ENCODE results near the gene FAM117A.
"Not testable (repeated sequence)": the region's sequence is repeated elsewhere in the genome, so short reads cannot be mapped to it uniquely, and the experiment has no call there.

Gene FAM117A

DNA sequence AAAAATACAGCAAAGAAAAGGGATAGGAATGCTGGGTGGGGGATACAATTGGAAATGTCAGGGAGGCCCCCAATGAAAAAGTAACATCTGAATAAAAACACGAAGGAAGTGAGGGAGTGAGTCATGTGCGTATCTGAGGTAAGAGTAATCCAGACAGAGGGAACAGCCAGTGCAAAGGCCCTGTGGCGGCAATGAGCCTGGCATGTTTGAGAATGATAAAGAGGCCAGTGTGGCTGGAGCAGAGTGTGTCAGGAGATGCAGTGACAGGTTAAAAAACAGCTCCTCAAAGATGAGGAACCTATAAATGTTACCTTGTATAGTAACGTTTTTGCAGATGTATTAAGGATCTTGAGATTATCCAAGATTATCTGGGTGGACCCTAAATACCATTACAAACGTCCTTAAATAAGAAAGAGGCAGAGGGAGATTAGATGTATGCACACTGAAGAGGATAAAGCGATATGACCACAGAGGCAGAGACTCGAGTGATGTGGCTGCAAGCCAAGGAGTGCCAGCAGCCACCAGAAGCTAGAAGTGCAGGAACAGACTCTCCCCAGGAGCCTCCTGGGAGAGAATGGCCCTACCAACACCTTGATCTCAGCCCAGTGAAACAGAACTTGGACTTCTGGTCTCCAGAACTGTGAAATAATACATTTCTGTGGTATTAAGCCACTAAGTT is 38.3 kb downstream of the FAM117A start:
- H4K20me1 ChIP-seq (ENCODE audit: control insufficient read depth, insufficient read depth, low read depth, low read length): no peaks in the 10 kb centered on the region
- no peaks in the 10 kb centered on the region for H3K4me1 ChIP-seq (ENCODE audit: control insufficient read depth, low read length)
- no peak overlapping the region for H3K4me2 ChIP-seq (ENCODE audit: low read length)
- no peaks in the 10 kb centered on the region for H3K9me3 ChIP-seq (ENCODE audit: control insufficient read depth, insufficient read depth, low read length)
- TF ChIP-seq, protein P1, sequence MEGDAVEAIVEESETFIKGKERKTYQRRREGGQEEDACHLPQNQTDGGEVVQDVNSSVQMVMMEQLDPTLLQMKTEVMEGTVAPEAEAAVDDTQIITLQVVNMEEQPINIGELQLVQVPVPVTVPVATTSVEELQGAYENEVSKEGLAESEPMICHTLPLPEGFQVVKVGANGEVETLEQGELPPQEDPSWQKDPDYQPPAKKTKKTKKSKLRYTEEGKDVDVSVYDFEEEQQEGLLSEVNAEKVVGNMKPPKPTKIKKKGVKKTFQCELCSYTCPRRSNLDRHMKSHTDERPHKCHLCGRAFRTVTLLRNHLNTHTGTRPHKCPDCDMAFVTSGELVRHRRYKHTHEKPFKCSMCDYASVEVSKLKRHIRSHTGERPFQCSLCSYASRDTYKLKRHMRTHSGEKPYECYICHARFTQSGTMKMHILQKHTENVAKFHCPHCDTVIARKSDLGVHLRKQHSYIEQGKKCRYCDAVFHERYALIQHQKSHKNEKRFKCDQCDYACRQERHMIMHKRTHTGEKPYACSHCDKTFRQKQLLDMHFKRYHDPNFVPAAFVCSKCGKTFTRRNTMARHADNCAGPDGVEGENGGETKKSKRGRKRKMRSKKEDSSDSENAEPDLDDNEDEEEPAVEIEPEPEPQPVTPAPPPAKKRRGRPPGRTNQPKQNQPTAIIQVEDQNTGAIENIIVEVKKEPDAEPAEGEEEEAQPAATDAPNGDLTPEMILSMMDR (IDR thresholded peaks at IDR 0.05; ENCODE audit: low read depth, low read length, poor library complexity, severe bottlenecking): no peak
- no peak for TF ChIP-seq EZH2phosphoT487 (IDR thresholded peaks at IDR 0.05; ENCODE audit: borderline replicate concordance, low read length)
- H3K36me3 ChIP-seq (ENCODE audit: control insufficient read depth, low read length): no peaks in the 10 kb centered on the region
- H3K4me3 ChIP-seq (ENCODE audit: low read length): no peak overlapping the region
- H3K27me3 ChIP-seq (ENCODE audit: control insufficient read depth, low read length): no peaks in the 10 kb centered on the region
- H3F3A ChIP-seq (ENCODE audit: control insufficient read depth, insufficient read depth): no peaks in the 10 kb centered on the region
- no peak overlapping the region for H3K27ac ChIP-seq (ENCODE audit: low read depth, low read length)
- no peaks in the 10 kb centered on the region for H3K9me2 ChIP-seq (replicated peaks; ENCODE audit: control insufficient read depth, low read length)
- H3K79me2 ChIP-seq (ENCODE audit: control insufficient read depth, low read length): no peaks in the 10 kb centered on the region

DNA sequence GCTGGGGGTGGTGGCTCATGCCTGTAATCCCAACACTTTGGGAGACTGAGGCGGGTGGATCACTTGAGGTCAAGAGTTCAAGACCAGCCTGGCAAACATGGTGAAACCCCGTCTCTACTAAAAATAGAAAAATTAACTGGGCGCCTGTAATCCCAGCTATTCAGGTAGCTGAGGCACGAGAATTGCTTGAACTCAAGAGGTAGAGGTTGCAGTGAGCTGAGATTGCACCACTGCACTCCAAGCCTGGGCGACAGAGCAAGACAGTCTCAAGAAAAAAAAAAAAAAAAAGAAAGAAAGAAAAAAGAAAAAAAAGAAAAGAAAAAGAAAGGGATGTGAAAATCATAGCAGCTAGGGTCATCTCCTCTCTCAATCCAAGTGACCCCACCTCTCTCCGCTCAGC is 39.4 kb downstream of the FAM117A start:
- H3K4me1 ChIP-seq (ENCODE audit: control insufficient read depth, low read length); H4K20me1 ChIP-seq (ENCODE audit: control insufficient read depth, insufficient read depth, low read depth, low read length); H3K4me3 ChIP-seq (ENCODE audit: low read length); H3K36me3 ChIP-seq (ENCODE audit: control insufficient read depth, low read length); H3K4me2 ChIP-seq (ENCODE audit: low read length); H3K79me2 ChIP-seq (ENCODE audit: control insufficient read depth, low read length); H3F3A ChIP-seq (ENCODE audit: control insufficient read depth, insufficient read depth); H3K27me3 ChIP-seq (ENCODE audit: control insufficient read depth, low read length); H3K27ac ChIP-seq (ENCODE audit: low read depth, low read length); H3K9me3 ChIP-seq (ENCODE audit: control insufficient read depth, insufficient read depth, low read length); H3K9me2 ChIP-seq (replicated peaks; ENCODE audit: control insufficient read depth, low read length): not testable (repeated sequence)

DNA sequence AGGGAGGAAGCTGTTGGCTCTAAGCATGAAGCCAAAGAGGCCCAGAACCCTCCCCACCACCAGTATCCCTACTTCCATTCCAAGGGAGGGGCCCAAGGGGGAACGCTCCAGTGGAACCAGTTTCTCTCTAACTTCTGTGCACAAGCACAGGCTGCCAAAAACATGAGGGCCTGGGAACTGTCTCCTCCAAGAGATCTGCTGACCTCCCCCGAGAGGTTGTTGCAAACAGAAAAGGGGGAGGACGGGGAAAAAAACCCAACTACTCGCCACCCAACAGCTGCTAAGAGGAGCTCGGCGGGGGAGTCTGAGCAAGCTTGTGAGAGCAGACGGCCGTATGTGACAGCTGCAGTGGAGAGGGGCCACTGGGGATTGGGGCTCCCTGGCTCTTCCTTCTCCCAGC is 40.5 kb downstream of the FAM117A start:
- no peaks in the 10 kb centered on the region for H3K27me3 ChIP-seq (ENCODE audit: control insufficient read depth, low read length)
- no peaks in the 10 kb centered on the region for H3F3A ChIP-seq (ENCODE audit: control insufficient read depth, insufficient read depth)
- no peak overlapping the region for H3K4me2 ChIP-seq (ENCODE audit: low read length)
- H3K36me3 ChIP-seq (ENCODE audit: control insufficient read depth, low read length): peaks cover 3% of the 10 kb centered on the region; the same call in 1 of the 2 replicates
- no peaks in the 10 kb centered on the region for H3K79me2 ChIP-seq (ENCODE audit: control insufficient read depth, low read length)
- H3K9me3 ChIP-seq (ENCODE audit: control insufficient read depth, insufficient read depth, low read length): no peaks in the 10 kb centered on the region
- no peaks in the 10 kb centered on the region for H4K20me1 ChIP-seq (ENCODE audit: control insufficient read depth, insufficient read depth, low read depth, low read length)
- TF ChIP-seq, protein P1 (IDR thresholded peaks at IDR 0.05; ENCODE audit: low read depth, low read length, poor library complexity, severe bottlenecking): no peak
- TF ChIP-seq EZH2phosphoT487 (IDR thresholded peaks at IDR 0.05; ENCODE audit: borderline replicate concordance, low read length): no peak
- H3K9me2 ChIP-seq (replicated peaks; ENCODE audit: control insufficient read depth, low read length): no peaks in the 10 kb centered on the region
- no peak overlapping the region for H3K27ac ChIP-seq (ENCODE audit: low read depth, low read length)
- no peaks in the 10 kb centered on the region for H3K4me1 ChIP-seq (ENCODE audit: control insufficient read depth, low read length)
- H3K4me3 ChIP-seq (ENCODE audit: low read length): no peak overlapping the region

DNA sequence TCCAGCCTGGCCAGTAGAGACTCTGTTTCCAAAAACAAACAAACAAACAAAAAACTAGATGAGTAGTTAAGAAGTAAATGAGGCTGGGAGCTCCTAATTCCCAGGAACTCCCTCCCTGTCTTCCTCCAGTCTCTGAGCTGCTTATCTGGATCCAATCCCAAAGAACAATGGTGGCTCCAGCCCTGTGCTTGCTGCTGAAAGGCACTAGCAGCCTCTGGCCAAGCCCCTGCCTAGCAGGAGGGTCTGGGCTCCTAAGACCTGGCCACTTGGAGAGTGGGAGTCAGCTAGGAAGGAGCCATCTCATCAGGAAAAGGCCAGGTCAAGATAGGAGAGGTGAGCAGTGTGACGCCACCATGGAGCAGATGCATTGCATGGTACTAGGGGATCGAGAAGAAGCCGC is 41.9 kb downstream of the FAM117A start:
- Histone ChIP-seq H3K27me3 (ENCODE audit: control insufficient read depth, low read length) (no peaks in the 10 kb centered on the region), H3K9me3 (ENCODE audit: control insufficient read depth, insufficient read depth, low read length) (no peaks in the 10 kb centered on the region), H3K27ac (ENCODE audit: low read depth, low read length) (no peak overlapping the region), H4K20me1 (ENCODE audit: control insufficient read depth, insufficient read depth, low read depth, low read length) (no peaks in the 10 kb centered on the region), H3K4me1 (ENCODE audit: control insufficient read depth, low read length) (no peaks in the 10 kb centered on the region), H3K4me3 (ENCODE audit: low read length) (no peak overlapping the region), H3K79me2 (ENCODE audit: control insufficient read depth, low read length) (no peaks in the 10 kb centered on the region), H3F3A (ENCODE audit: control insufficient read depth, insufficient read depth) (no peaks in the 10 kb centered on the region), H3K4me2 (ENCODE audit: low read length) (no peak overlapping the region), H3K36me3 (ENCODE audit: control insufficient read depth, low read length) (peaks cover 3% of the 10 kb centered on the region; the same call in 1 of the 2 replicates), H3K9me2 (replicated peaks; ENCODE audit: control insufficient read depth, low read length) (no peaks in the 10 kb centered on the region)
- TF ChIP-seq, protein P1 (IDR thresholded peaks at IDR 0.05; ENCODE audit: low read depth, low read length, poor library complexity, severe bottlenecking): no peak
- TF ChIP-seq EZH2phosphoT487 (IDR thresholded peaks at IDR 0.05; ENCODE audit: borderline replicate concordance, low read length): no peak

Data from DOHH2 (cell line).